Parathyroid adenoma (tissue), 2 donors: ENCODE data around the gene ATP8B3.

Experiments used
- H2AFZ ChIP-seq: fragments of 300-600 bp; sonication (generic); one replicate; pipeline ENCODE4 v1.7.0; 2017; ENCODE audit warnings: antibody characterized with exemption, mild to moderate bottlenecking
- H3K27ac ChIP-seq: fragments of 300-600 bp; sonication (generic); one replicate; pipeline ENCODE4 v1.7.0; 2017
- H3K27me3 ChIP-seq: fragments of 300-600 bp; sonication (generic); one replicate; pipeline ENCODE4 v1.7.0; 2017; ENCODE audit warnings: low read length; ENCODE audit not compliant: control insufficient read depth, insufficient read depth
- H3K36me3 ChIP-seq: fragments of 300-600 bp; sonication (generic); one replicate; pipeline ENCODE4 v1.7.0; 2017; ENCODE audit warnings: low read length; ENCODE audit not compliant: control insufficient read depth, insufficient read depth
- H3K4me1 ChIP-seq: fragments of 300-600 bp; sonication (generic); one replicate; pipeline ENCODE4 v1.7.0; 2017; ENCODE audit warnings: control low read depth
- H3K4me2 ChIP-seq: fragments of 300-600 bp; sonication (generic); one replicate; pipeline ENCODE4 v1.7.0; 2017; ENCODE audit warnings: low read length
- H3K4me3 ChIP-seq: fragments of 300-600 bp; sonication (generic); one replicate; pipeline ENCODE4 v1.7.0; 2017; ENCODE audit warnings: low read depth, low read length
- H3K79me2 ChIP-seq: fragments of 300-600 bp; sonication (generic); one replicate; pipeline ENCODE4 v1.7.0; 2017; ENCODE audit warnings: control low read depth
- H3K9ac ChIP-seq: fragments of 300-600 bp; sonication (generic); one replicate; pipeline ENCODE4 v1.7.0; 2017; ENCODE audit warnings: mild to moderate bottlenecking
- H3K9me3 ChIP-seq: fragments of 300-600 bp; sonication (generic); one replicate; pipeline ENCODE4 v1.7.0; 2017; ENCODE audit warnings: low read length; ENCODE audit not compliant: control insufficient read depth
- TF ChIP-seq, protein P1 (sequence below): fragments of 300-600 bp; sonication (generic); IDR thresholded peaks from one replicate; pipeline ENCODE4 v1.7.0; 2017; ENCODE audit warnings: antibody characterized with exemption, mild to moderate bottlenecking
- donor health status: primary hyperparathyroidism.

The ATP8B3 gene

DNA sequence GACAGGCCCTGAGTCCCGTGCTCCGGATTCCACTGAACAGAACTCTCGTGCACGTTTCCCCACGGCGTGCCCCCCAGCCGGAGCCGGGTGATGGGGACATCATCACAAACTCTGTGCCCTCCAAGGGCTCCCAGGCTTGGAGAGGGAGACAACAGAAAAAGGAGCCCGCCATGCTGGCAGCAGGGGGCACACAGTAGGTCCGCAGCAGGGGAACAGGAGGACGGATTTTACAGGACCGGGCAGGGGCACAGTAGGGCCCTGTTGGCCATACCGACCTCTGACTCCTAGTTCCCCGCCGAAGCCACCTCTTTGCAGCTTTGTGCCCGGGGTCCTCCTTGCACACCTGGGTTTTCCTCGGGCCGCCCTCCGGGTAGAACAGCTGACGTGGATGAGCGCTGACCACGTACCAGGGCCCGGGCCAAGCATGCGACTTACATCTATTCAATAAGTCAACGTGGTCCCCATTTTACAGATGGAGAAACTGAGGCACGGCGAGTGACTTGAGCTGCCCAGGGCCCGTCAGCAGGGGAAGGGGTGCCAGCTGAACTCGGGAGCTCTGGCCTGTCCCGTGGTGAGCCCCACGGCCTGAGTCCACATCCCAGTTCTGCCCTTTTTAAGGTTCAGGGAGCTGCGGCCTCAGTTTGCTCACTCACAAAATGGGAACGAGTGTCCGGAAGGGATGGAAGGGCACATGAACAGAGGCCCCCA, 68.9 kb downstream of the ATP8B3 start:
- Histone ChIP-seq H3K36me3 (no peaks in the 10 kb centered on the region), H3K4me1 (no peaks in the 10 kb centered on the region), H3K9me3 (no peaks in the 10 kb centered on the region), H3K4me2 (no peak overlapping the region), H2AFZ (no peak overlapping the region), H3K9ac (no peak overlapping the region), H3K79me2 (no peaks in the 10 kb centered on the region), H3K4me3 (no peak overlapping the region), H3K27me3 (peaks cover 19% of the 10 kb centered on the region), H3K27ac (no peak overlapping the region)
- TF ChIP-seq, protein P1, sequence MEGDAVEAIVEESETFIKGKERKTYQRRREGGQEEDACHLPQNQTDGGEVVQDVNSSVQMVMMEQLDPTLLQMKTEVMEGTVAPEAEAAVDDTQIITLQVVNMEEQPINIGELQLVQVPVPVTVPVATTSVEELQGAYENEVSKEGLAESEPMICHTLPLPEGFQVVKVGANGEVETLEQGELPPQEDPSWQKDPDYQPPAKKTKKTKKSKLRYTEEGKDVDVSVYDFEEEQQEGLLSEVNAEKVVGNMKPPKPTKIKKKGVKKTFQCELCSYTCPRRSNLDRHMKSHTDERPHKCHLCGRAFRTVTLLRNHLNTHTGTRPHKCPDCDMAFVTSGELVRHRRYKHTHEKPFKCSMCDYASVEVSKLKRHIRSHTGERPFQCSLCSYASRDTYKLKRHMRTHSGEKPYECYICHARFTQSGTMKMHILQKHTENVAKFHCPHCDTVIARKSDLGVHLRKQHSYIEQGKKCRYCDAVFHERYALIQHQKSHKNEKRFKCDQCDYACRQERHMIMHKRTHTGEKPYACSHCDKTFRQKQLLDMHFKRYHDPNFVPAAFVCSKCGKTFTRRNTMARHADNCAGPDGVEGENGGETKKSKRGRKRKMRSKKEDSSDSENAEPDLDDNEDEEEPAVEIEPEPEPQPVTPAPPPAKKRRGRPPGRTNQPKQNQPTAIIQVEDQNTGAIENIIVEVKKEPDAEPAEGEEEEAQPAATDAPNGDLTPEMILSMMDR, result no peak

DNA sequence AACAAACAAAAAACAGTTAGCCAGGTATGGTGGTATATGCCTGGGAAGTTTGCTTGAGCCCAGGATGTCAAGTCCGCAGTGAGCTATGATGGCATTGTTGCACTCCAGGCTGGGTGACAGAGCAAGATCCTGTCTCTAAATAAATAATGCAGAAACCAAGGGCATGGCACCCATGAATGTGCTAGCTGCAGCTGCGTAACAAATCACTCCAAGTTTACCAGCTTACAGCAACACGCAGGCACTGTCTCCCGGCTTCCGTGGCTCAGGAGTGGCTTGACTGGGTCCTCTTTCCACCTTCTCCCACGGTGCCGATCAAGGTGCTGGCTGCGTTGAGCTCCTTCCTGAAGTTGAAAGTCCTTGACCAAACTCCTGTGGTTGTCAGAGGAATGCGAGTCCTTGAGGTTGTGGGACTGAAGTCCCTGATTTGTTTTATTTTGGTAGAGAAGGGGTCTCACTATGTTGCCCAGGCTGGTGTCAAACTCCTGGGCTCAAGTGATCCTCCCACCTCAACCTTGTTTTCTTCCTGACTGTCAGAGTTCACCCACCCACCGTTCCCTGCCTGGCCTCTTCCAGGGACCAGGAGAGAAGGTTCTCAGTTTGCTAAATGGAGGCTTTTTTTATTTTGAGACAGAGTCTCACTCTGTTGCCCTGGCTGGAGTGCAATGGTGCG, 72.0 kb downstream of the ATP8B3 start:
- TF ChIP-seq, protein P1, result no peak
- Histone ChIP-seq H3K36me3 (no peaks in the 10 kb centered on the region), H2AFZ (no peak overlapping the region), H3K4me3 (no peak overlapping the region), H3K9ac (no peak overlapping the region), H3K79me2 (no peaks in the 10 kb centered on the region), H3K9me3 (no peaks in the 10 kb centered on the region), H3K4me1 (no peaks in the 10 kb centered on the region), H3K27ac (no peak overlapping the region), H3K27me3 (peaks cover 5% of the 10 kb centered on the region), H3K4me2 (no peak overlapping the region)

DNA sequence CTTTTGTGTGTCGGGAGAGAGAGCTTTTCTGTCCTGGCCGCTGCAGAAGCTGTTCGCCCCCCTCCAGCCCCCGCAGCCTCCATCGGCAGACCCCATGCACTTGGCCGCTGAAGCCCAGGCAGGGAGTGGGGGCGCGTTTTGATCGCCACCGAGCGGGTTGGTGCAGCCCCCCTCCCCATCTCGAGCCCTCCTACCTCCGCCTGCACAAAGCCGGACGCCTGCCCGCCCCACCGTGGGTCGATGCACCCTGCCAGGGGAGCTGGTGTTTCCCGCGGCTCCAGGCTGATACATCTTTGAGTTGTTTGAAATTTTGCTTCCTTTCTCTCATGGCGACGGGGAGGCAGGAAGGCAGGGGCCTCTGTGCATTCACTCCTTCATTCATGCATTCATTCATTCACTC, 75.1 kb downstream of the ATP8B3 start:
- H3K9ac ChIP-seq, result no peak overlapping the region
- H2AFZ ChIP-seq, result no peak overlapping the region
- H3K9me3 ChIP-seq, result no peaks in the 10 kb centered on the region
- H3K4me3 ChIP-seq, result no peak overlapping the region
- no peaks in the 10 kb centered on the region for H3K4me1 ChIP-seq
- TF ChIP-seq, protein P1, result no peak
- no peaks in the 10 kb centered on the region for H3K36me3 ChIP-seq
- H3K79me2 ChIP-seq, result no peaks in the 10 kb centered on the region
- H3K4me2 ChIP-seq, result no peak overlapping the region
- H3K27ac ChIP-seq, result no peak overlapping the region
- no peaks in the 10 kb centered on the region for H3K27me3 ChIP-seq

DNA sequence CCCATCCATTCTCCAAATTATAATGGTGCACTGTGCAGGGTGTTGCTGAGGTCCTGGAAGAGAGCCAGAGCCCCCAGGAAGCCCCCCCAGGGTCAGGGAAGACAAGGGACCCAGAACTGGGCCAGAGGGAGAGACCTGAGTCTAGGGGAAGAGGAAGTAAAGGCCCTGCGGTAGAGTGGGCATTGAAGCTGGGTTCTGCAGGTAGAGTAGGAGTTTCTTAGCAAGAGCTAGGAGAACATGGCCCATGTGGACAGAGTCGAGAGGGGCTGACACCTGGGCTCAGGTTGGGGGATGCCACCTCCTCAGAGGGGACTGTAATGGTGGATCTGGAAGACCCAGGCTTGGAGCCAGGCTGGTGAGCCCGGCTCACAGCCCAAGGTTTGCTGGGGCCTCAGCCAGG, 75.8 kb downstream of the ATP8B3 start:
- TF ChIP-seq, protein P1, result no peak
- H3K4me3 ChIP-seq, result no peak overlapping the region
- no peak overlapping the region for H3K27ac ChIP-seq
- H2AFZ ChIP-seq, result no peak overlapping the region
- H3K36me3 ChIP-seq, result no peaks in the 10 kb centered on the region
- no peaks in the 10 kb centered on the region for H3K27me3 ChIP-seq
- H3K4me2 ChIP-seq, result no peak overlapping the region
- no peaks in the 10 kb centered on the region for H3K4me1 ChIP-seq
- no peaks in the 10 kb centered on the region for H3K79me2 ChIP-seq
- no peaks in the 10 kb centered on the region for H3K9me3 ChIP-seq
- no peak overlapping the region for H3K9ac ChIP-seq
